NCI-H446 treated with DMSO at 0.1 percent for 48 hours (cell line): ENCODE results near the gene HOXC12.

Source experiments
- DNase-seq: peaks from one replicate; lab custom pipeline; 2025; lab: John Stamatoyannopoulos, UW

Gene HOXC12, protein sequence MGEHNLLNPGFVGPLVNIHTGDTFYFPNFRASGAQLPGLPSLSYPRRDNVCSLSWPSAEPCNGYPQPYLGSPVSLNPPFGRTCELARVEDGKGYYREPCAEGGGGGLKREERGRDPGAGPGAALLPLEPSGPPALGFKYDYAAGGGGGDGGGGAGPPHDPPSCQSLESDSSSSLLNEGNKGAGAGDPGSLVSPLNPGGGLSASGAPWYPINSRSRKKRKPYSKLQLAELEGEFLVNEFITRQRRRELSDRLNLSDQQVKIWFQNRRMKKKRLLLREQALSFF

GRCh38 chr12:53954694-53955035 lies at the start of gene HOXC12:
Gene HOXC12, plus strand, starts transcription at chr12:53954903. Its CDS starts 27 bp downstream, at chr12:53954930.
- no peak for DNase-seq

- DNase-seq = no peak
Measured at GRCh38 chr12:53907103-53907502, 47.6 kb upstream of the HOXC12 start.

DNA sequence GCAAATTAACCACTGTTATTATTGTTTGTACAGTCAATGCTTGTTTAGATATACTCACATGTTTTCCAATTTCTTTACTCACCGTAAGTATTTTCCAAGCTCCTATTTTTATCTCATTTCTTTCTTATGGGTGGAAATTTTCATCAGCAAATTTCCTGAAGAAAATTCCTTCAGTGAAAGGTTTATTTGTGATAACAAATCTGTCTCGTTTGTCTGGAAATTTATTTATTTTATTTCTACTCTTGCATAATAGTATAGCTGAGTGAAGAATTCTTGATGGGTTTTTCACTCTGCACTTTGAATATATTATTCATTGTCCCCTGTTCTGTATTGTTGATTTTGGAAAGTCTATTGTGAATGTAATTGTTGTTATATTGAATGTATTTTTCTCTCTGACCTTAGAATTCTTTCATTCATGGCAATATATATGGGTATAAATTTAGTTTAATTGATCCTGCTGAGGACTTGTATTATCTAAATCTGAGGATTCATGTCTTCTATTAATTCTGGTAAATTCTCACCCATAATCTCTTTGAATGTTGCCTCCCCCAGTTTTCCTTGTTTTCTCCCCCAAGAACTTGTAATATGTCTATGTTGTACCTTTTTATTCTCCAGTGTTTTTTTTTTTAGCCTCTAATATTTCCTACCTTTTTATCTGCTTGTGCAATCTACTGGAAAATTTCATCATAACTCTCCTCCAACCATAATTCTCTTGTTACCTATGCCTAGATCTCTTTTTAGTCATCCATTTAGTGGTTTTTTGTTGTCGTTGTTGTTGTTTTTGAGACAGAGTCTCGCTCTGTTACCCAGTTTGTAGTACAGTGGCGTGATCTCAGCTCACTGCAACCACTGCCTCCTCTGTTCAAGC lies 37.7 kb upstream of the HOXC12 start:
- DNase-seq = no peak

DNA sequence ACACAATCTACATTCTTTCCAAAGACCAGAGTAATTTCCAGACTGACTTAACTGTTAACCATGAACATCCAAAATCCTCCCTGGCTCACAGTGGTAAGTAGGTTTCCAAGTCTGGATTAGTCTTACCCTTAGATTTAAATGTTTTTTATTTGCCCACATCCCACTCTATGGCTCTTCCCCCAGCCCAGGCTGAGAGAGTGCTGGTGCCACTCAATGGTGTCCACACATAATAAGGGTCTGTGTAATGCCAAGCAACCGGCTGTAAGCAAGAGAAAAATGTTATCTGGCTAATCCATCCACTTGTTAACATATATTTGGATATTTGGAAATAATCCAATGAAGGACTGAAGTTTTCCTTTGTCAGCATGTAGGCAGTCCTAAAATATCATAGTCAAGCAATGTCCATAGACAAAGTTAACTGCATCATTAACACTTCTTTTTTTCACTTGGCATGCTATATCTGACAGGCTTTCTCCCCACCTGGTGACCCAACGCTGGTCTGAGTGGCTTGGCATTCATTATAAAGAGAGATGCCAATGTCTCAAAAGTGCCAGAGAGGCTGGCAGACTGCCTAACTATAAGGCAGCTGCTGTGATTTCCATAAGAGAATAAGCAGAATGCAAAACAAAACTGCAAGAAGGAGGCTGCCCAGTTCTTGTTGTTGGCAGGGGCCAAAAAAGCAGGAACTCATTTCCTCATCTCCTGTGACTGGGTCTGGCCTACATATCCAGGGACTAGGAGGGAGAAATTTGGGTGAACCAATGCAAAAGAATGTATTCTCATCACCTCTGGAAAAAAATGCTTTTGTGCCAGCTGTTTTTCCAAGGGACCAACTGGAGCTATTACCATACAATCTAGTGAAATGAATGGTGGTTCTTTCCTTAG lies 29.9 kb upstream of the HOXC12 start:
- peak; percentile 77 for DNase-seq

DNA sequence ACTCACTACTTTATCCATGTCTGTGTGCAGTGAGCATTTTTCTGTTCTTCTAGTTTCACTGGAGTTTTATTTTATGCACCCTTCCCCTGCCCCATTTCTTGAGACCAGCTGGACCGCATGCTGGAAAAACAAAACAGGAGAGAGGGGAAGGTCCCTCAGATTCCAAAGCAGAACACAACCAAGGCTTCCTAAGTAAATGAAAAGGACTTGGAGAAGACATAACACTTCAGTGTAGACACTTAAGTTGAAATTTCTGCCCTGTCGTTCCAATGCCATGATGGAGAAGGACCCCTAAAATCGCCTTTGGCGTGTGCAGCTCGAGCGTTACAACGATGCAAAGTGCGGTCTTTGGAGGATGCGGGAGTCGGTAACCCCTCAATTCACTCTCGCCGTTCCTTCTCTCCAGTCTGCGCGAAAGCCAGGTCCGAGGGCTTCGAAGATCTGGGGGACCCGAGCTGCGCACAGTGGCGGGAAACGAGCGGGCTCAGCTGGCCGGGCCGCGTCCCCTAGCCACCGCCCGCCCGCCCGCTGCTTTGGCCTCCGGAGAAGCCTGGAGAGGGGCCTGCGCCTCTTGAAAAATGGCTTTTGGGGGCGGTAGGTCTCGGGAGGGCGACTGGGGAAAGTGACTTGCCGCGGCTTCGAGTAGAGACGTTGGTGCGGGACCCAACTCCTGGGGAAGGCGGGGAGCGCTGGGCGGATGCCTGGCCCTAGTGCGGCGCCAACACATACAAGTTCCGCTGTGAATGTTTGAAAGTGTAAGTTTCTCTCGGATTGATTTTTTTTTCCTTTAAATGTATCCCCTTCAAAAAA lies 27.3 kb upstream of the HOXC12 start:
- no peak for DNase-seq

- DNase-seq = no peak
Measured at GRCh38 chr12:53928054-53928835, 26.5 kb upstream of the HOXC12 start.

DNA sequence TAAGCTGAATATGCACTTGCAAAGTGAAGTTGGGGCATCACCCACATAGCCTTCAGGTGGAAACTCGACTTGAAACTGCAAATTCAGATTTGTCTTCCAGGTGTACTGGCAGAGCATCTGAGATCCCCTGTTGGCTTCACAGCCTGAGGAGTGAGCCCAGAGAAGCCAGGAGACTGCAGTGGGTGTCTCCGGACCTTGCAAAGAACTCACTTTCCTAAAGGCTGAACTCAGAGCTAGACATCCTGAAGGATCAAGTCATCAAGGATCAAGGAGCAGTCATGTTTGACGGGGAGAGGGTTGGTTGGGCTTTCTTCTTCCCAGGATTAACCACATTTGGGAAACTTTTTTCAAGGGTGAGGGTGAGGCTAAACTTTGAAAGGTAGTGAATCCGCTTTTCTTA lies 25.2 kb upstream of the HOXC12 start:
- DNase-seq = no peak

DNA sequence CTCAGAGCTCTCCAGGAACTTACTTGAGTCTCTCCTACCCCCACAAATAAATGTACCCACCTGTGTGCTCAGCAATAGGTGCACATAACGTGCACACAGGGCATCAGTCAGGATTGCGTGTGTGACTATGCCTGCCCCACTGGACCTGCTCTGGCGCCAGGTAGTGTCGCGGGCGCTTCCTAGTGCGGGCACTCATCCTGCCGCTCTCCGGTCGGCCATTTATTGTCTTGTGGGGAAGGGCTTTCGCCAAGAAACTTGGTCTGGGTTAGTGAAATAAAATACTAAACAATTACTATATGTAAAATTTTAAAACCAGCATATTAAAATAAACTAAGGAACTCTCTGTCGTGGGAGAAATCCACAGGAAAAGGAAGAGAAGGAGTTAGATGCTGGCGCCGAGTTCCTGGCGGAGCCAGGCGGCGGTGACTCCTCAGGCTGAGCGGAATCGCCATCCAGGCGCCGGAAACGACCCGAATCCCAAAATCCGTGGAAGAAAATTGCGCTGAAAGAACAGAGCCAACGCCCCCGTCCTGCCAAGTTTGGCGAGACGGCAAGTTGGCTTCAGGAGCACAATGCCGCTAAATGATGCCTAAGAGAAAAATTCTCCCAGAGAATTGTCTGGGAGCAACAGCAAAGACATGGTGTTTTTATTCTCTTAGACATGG lies 24.0 kb upstream of the HOXC12 start:
- DNase-seq = no peak

- no peak for DNase-seq
Measured at GRCh38 chr12:53931844-53932581, 22.7 kb upstream of the HOXC12 start.

- DNase-seq = no peak
Measured at GRCh38 chr12:53932915-53933314, 21.8 kb upstream of the HOXC12 start.

DNA sequence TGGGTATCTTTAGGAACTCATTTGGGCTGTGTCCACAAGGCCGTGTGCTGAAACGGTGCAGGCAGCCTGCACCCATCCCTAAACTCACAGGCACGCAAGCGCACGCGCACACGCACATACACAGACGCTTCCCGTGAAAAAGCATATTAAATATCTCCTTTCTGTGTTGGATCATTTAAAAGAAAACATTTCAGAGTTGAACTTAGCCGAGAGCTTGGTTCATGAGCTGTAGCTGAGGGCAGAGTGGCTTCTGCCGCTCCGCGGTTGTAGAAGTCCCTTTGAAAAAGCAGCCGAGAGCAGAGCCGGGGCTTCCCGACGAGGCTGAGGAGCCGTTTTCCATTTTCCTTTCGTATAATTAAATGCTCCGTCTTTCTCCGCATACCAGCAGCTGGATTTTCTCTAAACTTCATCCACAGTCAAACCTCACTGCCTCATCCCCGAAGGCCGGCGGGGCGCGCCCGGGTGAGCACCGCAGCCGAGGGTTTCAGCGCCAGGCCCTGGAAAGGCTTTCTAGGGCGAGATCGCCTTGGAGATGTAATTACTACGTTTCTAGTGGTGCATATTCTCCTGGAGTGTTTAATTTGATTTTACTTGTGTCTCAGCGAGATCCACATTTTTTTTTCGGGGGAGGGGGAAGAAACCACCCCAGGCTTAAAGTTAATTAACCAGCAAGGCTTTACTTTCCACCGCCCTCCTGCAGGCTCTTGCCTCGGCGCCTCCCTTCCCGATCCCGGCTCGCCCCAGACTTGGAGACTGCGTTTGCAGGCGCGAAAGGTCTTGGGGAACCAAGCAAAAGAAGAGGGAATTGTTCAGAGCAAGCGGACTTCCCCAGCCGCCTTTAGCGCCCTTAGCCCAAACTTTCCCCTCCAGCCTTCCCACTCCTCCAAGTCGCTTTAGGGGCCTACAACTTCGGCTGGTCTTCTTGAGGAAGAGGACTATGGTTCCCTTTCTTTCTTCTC lies 19.0 kb upstream of the HOXC12 start:
- DNase-seq = no peak

- DNase-seq = no peak
Measured at GRCh38 chr12:53937099-53937498, 17.6 kb upstream of the HOXC12 start.

DNA sequence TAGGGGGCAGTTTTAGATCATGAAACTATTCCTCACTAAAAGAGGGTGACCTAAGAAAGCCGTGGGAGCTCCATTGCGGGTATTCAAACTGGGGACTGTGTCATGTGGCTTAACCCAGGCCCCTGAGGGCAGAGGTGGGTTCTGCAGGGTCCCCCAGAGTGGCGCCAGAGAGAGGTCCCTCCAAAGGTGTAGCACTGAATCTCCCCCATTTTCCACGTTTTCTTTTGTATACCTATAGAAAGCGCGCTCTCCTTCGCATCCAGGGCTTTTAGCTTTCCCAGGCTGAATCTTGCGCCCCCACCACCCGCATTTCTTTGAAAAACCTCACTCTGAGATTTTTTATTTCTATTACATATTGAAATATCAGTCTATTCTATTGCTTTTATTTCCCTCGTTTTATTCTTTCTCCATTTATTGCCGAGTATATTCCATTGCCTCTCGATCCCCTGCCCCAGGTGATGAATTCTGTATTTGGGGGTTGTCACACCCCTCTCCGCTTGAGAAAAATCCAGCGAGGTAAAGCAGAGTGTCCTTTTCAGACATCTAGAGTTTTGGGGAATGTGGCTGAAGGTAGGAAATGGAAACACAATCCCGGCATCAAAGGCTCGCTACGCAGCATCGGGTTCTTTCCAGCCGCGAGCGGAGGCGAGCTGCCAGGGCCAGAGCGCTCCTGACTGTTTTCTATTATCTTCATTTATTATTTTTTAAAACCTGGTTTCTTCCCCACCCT lies 16.9 kb upstream of the HOXC12 start:
- no peak for DNase-seq

GRCh38 chr12:53938326-53939140 lies 16.2 kb upstream of the HOXC12 start, which contains the start of gene HOXC13:
Gene HOXC13, plus strand, starts transcription at chr12:53938831. Its CDS starts 76 bp downstream, at chr12:53938907.
- DNase-seq = peak; percentile 89

DNA sequence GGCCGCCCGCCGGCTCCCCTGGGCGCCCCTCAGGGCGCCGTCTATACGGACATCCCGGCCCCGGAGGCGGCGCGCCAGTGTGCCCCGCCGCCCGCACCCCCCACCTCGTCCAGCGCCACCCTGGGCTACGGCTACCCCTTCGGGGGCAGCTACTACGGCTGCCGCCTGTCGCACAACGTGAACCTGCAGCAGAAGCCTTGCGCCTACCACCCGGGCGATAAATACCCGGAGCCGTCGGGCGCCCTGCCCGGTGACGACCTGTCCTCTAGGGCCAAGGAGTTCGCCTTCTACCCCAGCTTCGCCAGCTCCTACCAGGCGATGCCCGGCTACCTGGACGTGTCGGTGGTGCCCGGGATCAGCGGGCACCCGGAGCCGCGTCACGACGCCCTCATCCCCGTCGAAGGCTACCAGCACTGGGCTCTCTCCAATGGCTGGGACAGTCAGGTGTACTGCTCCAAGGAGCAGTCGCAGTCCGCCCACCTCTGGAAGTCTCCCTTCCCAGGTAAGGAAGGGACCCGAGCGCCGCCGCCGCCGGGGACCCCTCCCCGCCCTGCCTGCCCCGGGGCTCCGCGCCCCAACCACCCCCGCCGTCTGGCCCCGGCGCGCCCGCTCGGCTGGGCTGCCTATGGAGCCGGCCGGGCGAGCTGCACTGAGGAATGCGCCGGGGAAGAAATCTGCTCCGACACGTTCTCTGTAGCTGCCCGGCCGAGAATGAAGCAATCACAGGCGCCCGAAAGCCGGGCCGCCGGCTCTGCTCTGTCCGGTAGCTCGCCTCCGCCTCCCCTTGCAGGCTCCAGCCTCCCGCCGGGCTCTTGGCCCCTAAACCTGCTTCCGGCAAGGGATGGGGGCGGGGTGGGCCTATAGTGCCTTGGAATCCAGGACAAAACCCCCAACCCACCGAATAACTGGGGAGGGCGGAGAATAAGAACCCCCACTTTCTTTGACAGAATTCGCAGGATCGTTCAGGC lies 15.3 kb upstream of the HOXC12 start:
- DNase-seq = no peak
